ENCODE results near the gene NAA80.

GRCh38 chr3:50323092-50323600 lies 23.9 kb upstream of the NAA80 start:
- TF ChIP-seq CHD2 (IDR thresholded peaks at IDR 0.05; ENCODE audit: low read length, partially characterized antibody) = no peak
- no peak for TF ChIP-seq EP300 (IDR thresholded peaks at IDR 0.05)
- TF ChIP-seq, protein P1, sequence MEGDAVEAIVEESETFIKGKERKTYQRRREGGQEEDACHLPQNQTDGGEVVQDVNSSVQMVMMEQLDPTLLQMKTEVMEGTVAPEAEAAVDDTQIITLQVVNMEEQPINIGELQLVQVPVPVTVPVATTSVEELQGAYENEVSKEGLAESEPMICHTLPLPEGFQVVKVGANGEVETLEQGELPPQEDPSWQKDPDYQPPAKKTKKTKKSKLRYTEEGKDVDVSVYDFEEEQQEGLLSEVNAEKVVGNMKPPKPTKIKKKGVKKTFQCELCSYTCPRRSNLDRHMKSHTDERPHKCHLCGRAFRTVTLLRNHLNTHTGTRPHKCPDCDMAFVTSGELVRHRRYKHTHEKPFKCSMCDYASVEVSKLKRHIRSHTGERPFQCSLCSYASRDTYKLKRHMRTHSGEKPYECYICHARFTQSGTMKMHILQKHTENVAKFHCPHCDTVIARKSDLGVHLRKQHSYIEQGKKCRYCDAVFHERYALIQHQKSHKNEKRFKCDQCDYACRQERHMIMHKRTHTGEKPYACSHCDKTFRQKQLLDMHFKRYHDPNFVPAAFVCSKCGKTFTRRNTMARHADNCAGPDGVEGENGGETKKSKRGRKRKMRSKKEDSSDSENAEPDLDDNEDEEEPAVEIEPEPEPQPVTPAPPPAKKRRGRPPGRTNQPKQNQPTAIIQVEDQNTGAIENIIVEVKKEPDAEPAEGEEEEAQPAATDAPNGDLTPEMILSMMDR (IDR thresholded peaks at IDR 0.05) = no peak
- TF ChIP-seq KDM1A (IDR thresholded peaks at IDR 0.05; ENCODE audit: low read depth) = no peak
- TF ChIP-seq KDM5A (IDR thresholded peaks at IDR 0.05) = no peak

Data from A549 (cell line).